ENCODE results near the gene CCDC13. TPM values are rescaled to one million over a fixed set of nuclear protein-coding genes. Genes with fewer than 3 reads are reported as not detected.

The CCDC13 gene
- total and polyA plus RNA-seq, 2 of the 13 experiments (the other 11 are each of a cell fraction or from before 2014, with no cell fraction given) = 0.22 to 0.51 TPM

GRCh38 chr3:42805141-42805821 lies 32.2 kb upstream of the CCDC13 start (continued):
- no peak; the same call in 1 of the 2 replicates for TF ChIP-seq ZNF44 (CRISPR knock-in tag; IDR thresholded peaks at IDR 0.05)
- peak; percentile 52; the same call in 1 of the 2 replicates for TF ChIP-seq BHLHE40 (IDR thresholded peaks at IDR 0.05; ENCODE audit: low read length)
- TF ChIP-seq CHD2 (IDR thresholded peaks at IDR 0.05; ENCODE audit: low read depth, low read length) = no peak
- TF ChIP-seq GABPB1 (CRISPR knock-in tag; IDR thresholded peaks at IDR 0.05) = peak; percentile 71
- TF ChIP-seq FOXK2 (IDR thresholded peaks at IDR 0.05) = no peak
- 0 out of 2 replicates have a peak, but pooled peaks have one; percentile 58 for TF ChIP-seq ELF3 (CRISPR knock-in tag; IDR thresholded peaks at IDR 0.05)
- no peak for TF ChIP-seq SNAPC4 (CRISPR knock-in tag; IDR thresholded peaks at IDR 0.05)
- TF ChIP-seq HMGXB3 (CRISPR knock-in tag; IDR thresholded peaks at IDR 0.05; ENCODE audit: borderline replicate concordance) = no peak
- peak; percentile 93 for TF ChIP-seq SALL1 (CRISPR knock-in tag; IDR thresholded peaks at IDR 0.05)
- no peak for TF ChIP-seq ZBTB14 (CRISPR knock-in tag; IDR thresholded peaks at IDR 0.05)
- TF ChIP-seq NFAT5 (CRISPR knock-in tag; IDR thresholded peaks at IDR 0.05) = 0 out of 2 replicates have a peak, but pooled peaks have one; percentile 56
- TF ChIP-seq PAWR (CRISPR knock-in tag; IDR thresholded peaks at IDR 0.05; ENCODE audit: borderline replicate concordance) = no peak
- no peak for TF ChIP-seq RARG (CRISPR knock-in tag; IDR thresholded peaks at IDR 0.05; ENCODE audit: low read depth)

Measured in HepG2 (cell line).